ENCODE data around the gene ACSS3. TPM values are rescaled to one million over a fixed set of nuclear protein-coding genes. Genes with fewer than 3 reads are reported as not detected.

The ACSS3 gene
- total RNA-seq, 1 donor from 2014 or later, result 3.6 TPM

GRCh38 chr12:81257947-81258551, 180.2 kb downstream of the ACSS3 start:
- Mint-ChIP-seq H3K4me1 (ENCODE audit: low read depth, unreplicated experiment) (peaks cover 9% of the 10 kb centered on the region), H3K27me3 (ENCODE audit: unreplicated experiment) (no peaks in the 10 kb centered on the region), H3K27ac (ENCODE audit: unreplicated experiment) (no peak overlapping the region), H3K9me3 (ENCODE audit: unreplicated experiment) (no peaks in the 10 kb centered on the region), H3K4me3 (ENCODE audit: unreplicated experiment) (no peak overlapping the region), H3K36me3 (ENCODE audit: unreplicated experiment) (no peaks in the 10 kb centered on the region)
- TF ChIP-seq CTCF (IDR thresholded peaks at IDR 0.05; ENCODE audit: partially characterized antibody, unreplicated experiment), result peak; percentile 67
- DNase-seq, result no peak

- Mint-ChIP-seq H3K9me3 (ENCODE audit: unreplicated experiment) (no peaks in the 10 kb centered on the region), H3K4me3 (ENCODE audit: unreplicated experiment) (no peak overlapping the region), H3K4me1 (ENCODE audit: low read depth, unreplicated experiment) (peaks cover 7% of the 10 kb centered on the region), H3K27me3 (ENCODE audit: unreplicated experiment) (no peaks in the 10 kb centered on the region), H3K36me3 (ENCODE audit: unreplicated experiment) (no peaks in the 10 kb centered on the region), H3K27ac (ENCODE audit: unreplicated experiment) (no peak overlapping the region)
- no peak for DNase-seq
- TF ChIP-seq CTCF (IDR thresholded peaks at IDR 0.05; ENCODE audit: partially characterized antibody, unreplicated experiment), result no peak
Measured at GRCh38 chr12:81259360-81259759, 181.5 kb downstream of the ACSS3 start.

GRCh38 chr12:81261508-81262207, 183.8 kb downstream of the ACSS3 start:
- H3K36me3 Mint-ChIP-seq (ENCODE audit: unreplicated experiment), result no peaks in the 10 kb centered on the region
- DNase-seq, result no peak
- H3K4me3 Mint-ChIP-seq (ENCODE audit: unreplicated experiment), result no peak overlapping the region
- H3K9me3 Mint-ChIP-seq (ENCODE audit: unreplicated experiment), result no peaks in the 10 kb centered on the region
- H3K4me1 Mint-ChIP-seq (ENCODE audit: low read depth, unreplicated experiment), result peaks cover 7% of the 10 kb centered on the region
- no peaks in the 10 kb centered on the region for H3K27me3 Mint-ChIP-seq (ENCODE audit: unreplicated experiment)
- TF ChIP-seq CTCF (IDR thresholded peaks at IDR 0.05; ENCODE audit: partially characterized antibody, unreplicated experiment), result no peak
- no peak overlapping the region for H3K27ac Mint-ChIP-seq (ENCODE audit: unreplicated experiment)

GRCh38 chr12:81263072-81263471, 185.2 kb downstream of the ACSS3 start:
- no peak for TF ChIP-seq CTCF (IDR thresholded peaks at IDR 0.05; ENCODE audit: partially characterized antibody, unreplicated experiment)
- Mint-ChIP-seq H3K4me3 (ENCODE audit: unreplicated experiment) (no peak overlapping the region), H3K9me3 (ENCODE audit: unreplicated experiment) (no peaks in the 10 kb centered on the region), H3K4me1 (ENCODE audit: low read depth, unreplicated experiment) (peaks cover 3% of the 10 kb centered on the region), H3K27me3 (ENCODE audit: unreplicated experiment) (no peaks in the 10 kb centered on the region), H3K27ac (ENCODE audit: unreplicated experiment) (no peak overlapping the region), H3K36me3 (ENCODE audit: unreplicated experiment) (no peaks in the 10 kb centered on the region)
- DNase-seq, result no peak

- H3K4me1 Mint-ChIP-seq (ENCODE audit: low read depth, unreplicated experiment), result no peaks in the 10 kb centered on the region
- H3K27ac Mint-ChIP-seq (ENCODE audit: unreplicated experiment), result no peak overlapping the region
- no peaks in the 10 kb centered on the region for H3K36me3 Mint-ChIP-seq (ENCODE audit: unreplicated experiment)
- no peaks in the 10 kb centered on the region for H3K27me3 Mint-ChIP-seq (ENCODE audit: unreplicated experiment)
- H3K4me3 Mint-ChIP-seq (ENCODE audit: unreplicated experiment), result no peak overlapping the region
- TF ChIP-seq CTCF (IDR thresholded peaks at IDR 0.05; ENCODE audit: partially characterized antibody, unreplicated experiment), result no peak
- H3K9me3 Mint-ChIP-seq (ENCODE audit: unreplicated experiment), result no peaks in the 10 kb centered on the region
- no peak for DNase-seq
Measured at GRCh38 chr12:81270385-81270784, 192.5 kb downstream of the ACSS3 start.
